Adipose tissue (tissue), 3 donors: ENCODE measurements around the gene YY1AP1. TPM values are rescaled to one million over a fixed set of nuclear protein-coding genes. Genes with fewer than 3 reads are reported as not detected.

Experiments
- polyA plus RNA-seq, 3 donors: library from polyadenylated mRNA; stranded (reverse); fragments of 200-250 nt; gene quantifications; one replicate each; pipeline ENCODE4 v1.2.3, GENCODE V29; 2013
- donor health status: healthy with polysubstance abuse.
- donor health status: Bipolar disorder and iron deficiency.
- donor health status: healthy.

YY1AP1 gene
- polyA plus RNA-seq, 3 donors: 20.8 to 38.3 (median 32.3) TPM

Other genes starting within 250 kb of the YY1AP1 start
- gene ASH1L, start 126.0 kb downstream of the YY1AP1 start, polyA plus RNA-seq: 10 to 100 TPM in 2 of 3 donors, 1 to 10 TPM in 1; 5.6 to 13.6 (median 12.0) TPM
- gene MSTO1, start 78.6 kb downstream of the YY1AP1 start, polyA plus RNA-seq: 10 to 100 TPM; 12.4 to 25.9 (median 14.9) TPM
- gene DAP3, start 317 bp upstream of the YY1AP1 start, polyA plus RNA-seq: 10 to 100 TPM; 47.6 to 83.3 (median 83.2) TPM
- 10 to 100 TPM in 2 of 3 donors, 1 to 10 TPM in 1; 9.7 to 27.4 (median 15.2) TPM for gene GON4L, start 168.4 kb upstream of the YY1AP1 start, polyA plus RNA-seq
- gene SYT11, start 170.8 kb upstream of the YY1AP1 start, polyA plus RNA-seq: 1 to 10 TPM; 1.6 to 3.6 (median 2.0) TPM
- gene RIT1, start 222.6 kb upstream of the YY1AP1 start, polyA plus RNA-seq: 10 to 100 TPM in 2 of 3 donors, 1 to 10 TPM in 1; 4.4 to 16.5 (median 13.8) TPM
- gene KHDC4, start 245.6 kb upstream of the YY1AP1 start, polyA plus RNA-seq: 10 to 100 TPM; 14.9 to 16.6 (median 15.2) TPM